AG04449 (cell line): Measurements from ENCODE around the gene AFF3.

Experiments
- CTCF ChIA-PET: fragments of 350-600 bp; formaldehyde crosslinking; extraction: SDS; loops from one replicate; lab custom pipeline; 2021; ENCODE audit warnings: antibody characterized with exemption; lab: Yijun Ruan, JAX
- POLR2A ChIA-PET: fragments of 400-600, 350-600 bp; formaldehyde crosslinking; extraction: SDS; loops from one replicate; lab custom pipeline; 2020; ENCODE audit warnings: antibody characterized with exemption, inconsistent platforms; lab: Yijun Ruan, JAX
- DNase-seq: peaks from one replicate; pipeline ENCODE4 v3.0.0-alpha.2; 2010; ENCODE audit warnings: low read depth, low spot score
- H3K4me3 ChIP-seq: 2 replicates; pipeline ENCODE4 v1.5.1; 2011; ENCODE audit warnings: low read depth, mild to moderate bottlenecking, control low read depth, low read length
- CTCF ChIP-seq: IDR thresholded peaks from one replicate; pipeline ENCODE4 v1.5.1; 2011; ENCODE audit warnings: mild to moderate bottlenecking, moderate library complexity, low read length, control low read depth, inconsistent platforms; ENCODE audit not compliant: insufficient read depth; ENCODE audit errors: missing control alignments

The AFF3 gene

DNA sequence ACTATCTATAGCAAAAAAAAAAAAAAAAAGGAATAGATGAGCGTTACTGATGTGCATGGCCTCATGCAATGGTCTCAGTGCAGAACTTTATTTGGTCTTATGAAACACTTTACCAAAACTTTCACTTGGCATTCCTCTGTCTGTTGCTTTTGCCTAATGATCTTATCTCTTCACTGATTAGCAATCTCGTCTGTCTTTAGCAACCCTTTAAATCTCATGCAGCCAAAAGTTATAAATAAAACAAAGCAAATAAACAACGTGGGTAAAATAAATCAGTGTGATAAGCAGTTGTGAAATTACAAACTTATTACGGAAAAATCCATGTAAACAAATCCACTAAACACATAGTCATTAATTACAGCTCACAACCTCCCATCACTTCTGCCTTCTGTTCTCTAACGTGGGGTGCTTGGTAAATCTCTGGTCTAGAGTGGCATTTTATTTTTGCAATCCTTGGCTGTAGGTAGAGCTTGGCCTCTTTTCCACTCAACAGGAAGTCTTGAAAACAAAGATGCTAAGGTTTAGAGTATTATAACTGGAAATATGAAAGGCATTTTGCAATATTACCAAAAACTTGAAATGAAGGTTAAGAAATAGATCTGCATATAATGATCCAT is 288.0 kb downstream of the AFF3 start:
- no peak overlapping the region for H3K4me3 ChIP-seq
- ChIA-PET CTCF (interaction anchor here (1.2 kb wide), 1 partner anchor 295 kb away, joined by 3 read pairs; no protein-coding TSS in a partner anchor), POLR2A (no interaction called here)
- no peak for TF ChIP-seq CTCF
- no peak for DNase-seq

- no peak for DNase-seq
- POLR2A ChIA-PET = no interaction called here
- CTCF ChIA-PET = no interaction called here
- TF ChIP-seq CTCF = no peak
- no peak overlapping the region for H3K4me3 ChIP-seq
These were observed 289.4 kb downstream of the AFF3 start for GRCh38 chr2:99852956-99853355.

DNA sequence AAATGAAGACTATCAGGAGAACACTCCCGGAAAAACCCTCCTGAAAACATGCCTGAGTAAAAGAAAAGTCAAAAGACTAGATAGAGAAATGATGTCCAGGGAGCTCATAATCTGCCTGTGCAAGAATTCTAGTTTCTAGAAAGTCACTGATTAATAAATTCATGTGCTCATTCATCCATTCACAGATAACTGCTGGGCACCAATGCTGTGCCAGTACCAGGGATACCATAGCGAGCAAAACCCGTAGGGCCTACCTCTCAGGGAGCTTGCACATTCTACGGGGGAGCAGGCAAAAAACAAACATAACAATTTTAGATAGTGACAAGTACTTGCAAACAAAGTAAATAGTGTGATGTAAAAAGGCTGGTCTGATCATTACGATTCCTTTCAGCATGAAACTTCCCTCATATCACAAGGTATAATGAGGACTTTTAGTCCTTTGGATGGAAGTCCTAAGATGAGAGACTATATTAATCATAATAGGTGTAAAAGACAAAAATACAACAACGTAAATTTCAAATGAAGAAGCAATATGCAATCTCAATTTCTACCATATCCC is 289.9 kb downstream of the AFF3 start:
- POLR2A ChIA-PET = no interaction called here
- TF ChIP-seq CTCF = no peak
- CTCF ChIA-PET = no interaction called here

DNA sequence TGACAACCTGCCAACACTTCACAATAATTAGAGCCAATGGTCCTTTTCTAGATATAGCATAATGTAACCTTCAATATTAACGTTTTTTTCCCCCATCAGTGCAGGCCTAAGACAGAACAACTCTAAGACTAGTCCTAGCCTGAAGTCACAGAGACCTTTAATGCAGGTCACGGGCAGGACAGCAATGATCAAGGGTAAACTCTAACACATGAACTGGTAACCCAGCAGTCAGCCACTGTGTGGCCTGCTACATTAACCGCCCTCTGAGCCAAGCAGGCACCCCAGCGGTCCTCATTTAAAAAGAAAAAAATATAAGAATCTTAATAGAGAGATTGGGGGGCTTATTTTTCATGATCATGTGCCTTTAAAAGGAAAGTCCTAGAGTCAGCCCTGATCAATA is 290.6 kb downstream of the AFF3 start:
- TF ChIP-seq CTCF = no peak
- ChIA-PET CTCF (no interaction called here), POLR2A (no interaction called here)
- no peak overlapping the region for H3K4me3 ChIP-seq
- DNase-seq = no peak

More for the DNA sequence above, 289.9 kb downstream of the AFF3 start:
- H3K4me3 ChIP-seq = no peak overlapping the region
- DNase-seq = no peak

DNA sequence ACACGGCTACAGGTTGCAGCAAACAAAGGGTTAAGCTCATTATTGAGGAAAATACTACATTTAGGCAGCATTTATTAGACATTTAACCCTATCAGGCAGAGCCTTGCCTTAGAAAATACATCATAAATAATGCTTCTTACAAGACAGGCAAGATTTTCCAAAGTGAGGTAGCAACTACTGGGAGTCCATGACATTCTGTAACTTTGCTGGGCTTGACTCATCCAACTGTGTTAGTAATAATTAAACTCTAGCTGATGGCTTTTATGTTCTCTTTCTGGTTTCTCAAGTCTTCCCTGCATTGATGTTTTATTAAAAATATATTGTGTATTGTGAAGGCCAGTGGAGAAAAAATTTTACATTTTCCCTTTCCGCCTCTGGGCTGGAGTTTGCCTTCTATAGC is 291.3 kb downstream of the AFF3 start:
- POLR2A ChIA-PET = no interaction called here
- no peak overlapping the region for H3K4me3 ChIP-seq
- CTCF ChIA-PET = interaction anchor here (1.1 kb wide), 1 partner anchor 10 kb away, joined by 5 read pairs; no protein-coding TSS in a partner anchor
- DNase-seq = no peak
- TF ChIP-seq CTCF = no peak

DNA sequence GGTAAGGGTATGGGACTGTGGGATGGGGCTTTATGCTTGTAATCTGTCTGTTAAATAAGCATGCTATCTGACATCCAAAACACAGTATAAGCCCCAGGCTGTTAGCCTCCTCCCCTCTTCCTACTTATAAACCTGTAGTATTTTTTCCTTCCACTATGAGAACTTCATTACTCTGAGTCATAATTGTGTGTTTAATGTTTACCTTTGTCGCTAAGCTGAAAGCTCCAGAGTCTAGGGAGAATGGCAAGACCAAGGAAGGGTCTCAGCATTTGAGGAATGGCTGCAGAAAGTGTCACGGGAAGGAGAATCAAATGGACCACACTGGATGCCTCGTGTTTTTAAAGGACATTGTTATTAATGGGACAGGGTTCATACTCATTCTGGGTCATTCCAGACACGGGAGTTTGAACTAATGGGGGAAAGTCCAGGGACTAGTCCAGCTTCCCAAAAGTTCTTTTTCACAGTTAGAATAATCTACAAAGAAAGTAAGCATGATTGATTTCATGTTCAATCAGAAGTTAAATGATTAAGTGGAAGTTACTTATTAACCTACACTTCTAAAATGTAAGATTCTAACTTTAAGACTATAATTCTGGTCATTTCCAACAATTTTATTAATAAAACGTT is 292.2 kb downstream of the AFF3 start:
- POLR2A ChIA-PET = no interaction called here
- TF ChIP-seq CTCF = no peak
- CTCF ChIA-PET = interaction anchor here (1.1 kb wide), 1 partner anchor 9 kb away, joined by 5 read pairs; no protein-coding TSS in a partner anchor
- no peak for DNase-seq
- H3K4me3 ChIP-seq = no peak overlapping the region
